Endothelial cell of umbilical vein (primary cell): ENCODE data around the gene HSPB1. TPM values are rescaled to one million over a fixed set of nuclear protein-coding genes. Genes with fewer than 3 reads are reported as not detected.

Experiments used
- BruUV-seq: library from RNA; stranded (reverse); fragments of 400-500 nt; replicated peaks from 2 replicates; lab custom pipeline; 2021; lab: Mats Ljungman, UMichigan
- CTCF ChIA-PET: fragments of 300-600, 350-600 bp; sonication (Branson Sonifier 250); formaldehyde crosslinking; loops from one replicate; lab custom pipeline; 2021; ENCODE audit warnings: antibody characterized with exemption, inconsistent platforms; lab: Charles Lee
- POLR2A ChIA-PET: fragments of 300-600, 350-600 bp; sonication (Branson Sonifier 250); formaldehyde crosslinking; loops from one replicate; lab custom pipeline; 2021; ENCODE audit warnings: antibody characterized with exemption, inconsistent platforms; lab: Charles Lee
- DNase-seq: peaks from one replicate; pipeline ENCODE4 v3.0.0-alpha.2; 2011; ENCODE audit warnings: low read depth, low spot score
- FAIRE-seq: peaks from 2 replicates; lab custom pipeline; 2011; peaks lifted over from hg19 to GRCh38; lab: Jason Lieb, UNC
- H2AFZ ChIP-seq: 2 replicates; pipeline ENCODE4 v1.6.0; 2012; ENCODE audit warnings: low read depth, low read length, control low read depth, inconsistent platforms
- H3K27ac ChIP-seq: 2 replicates; pipeline ENCODE4 v1.5.1; 2011; ENCODE audit warnings: low read depth, mild to moderate bottlenecking, control low read depth, low read length, moderate library complexity; ENCODE audit not compliant: insufficient read depth
- H3K27me3 ChIP-seq, 2 experiments: 2 replicates each; pipeline versions ENCODE4 v1.6.0 to v1.6.1; 2011; ENCODE audit warnings: low read length in 2 of 2, mixed read lengths in 1 of 2; ENCODE audit not compliant: control insufficient read depth in 2 of 2, insufficient read depth in 2 of 2
- H3K36me3 ChIP-seq, 2 experiments: 2 replicates in 1 of 2; 3 replicates in 1 of 2; pipeline ENCODE4 v1.5.1; 2011; ENCODE audit warnings: low read length in 2 of 2, mild to moderate bottlenecking in 1 of 2, moderate library complexity in 1 of 2; ENCODE audit not compliant: control insufficient read depth in 2 of 2, insufficient read depth in 2 of 2; ENCODE audit errors: extremely low read depth in 1 of 2
- H3K4me1 ChIP-seq: 3 replicates; pipeline ENCODE4 v1.5.1; 2011; ENCODE audit warnings: mild to moderate bottlenecking, low read length; ENCODE audit not compliant: control insufficient read depth, insufficient read depth; ENCODE audit errors: extremely low read depth
- H3K4me2 ChIP-seq: 2 replicates; pipeline ENCODE4 v1.6.1; 2011; ENCODE audit warnings: low read length, control low read depth, mixed read lengths; ENCODE audit not compliant: insufficient read depth
- H3K4me3 ChIP-seq, 3 experiments: fragments of 200-600 bp in 1 of 3; sonication (generic), shearing (Covaris generic) in 1 of 3; replicated peaks in 1 of 3; 2 replicates each; pipeline ENCODE4 v1.5.1; 2011 to 2016; ENCODE audit warnings: control low read depth in 3 of 3, low read length in 3 of 3, mild to moderate bottlenecking in 2 of 3, inconsistent platforms in 1 of 3, low read depth in 1 of 3, moderate library complexity in 1 of 3; ENCODE audit not compliant: insufficient read depth in 1 of 3
- H3K79me2 ChIP-seq: 2 replicates; pipeline ENCODE4 v1.6.0; 2012; ENCODE audit warnings: low read length, inconsistent platforms; ENCODE audit not compliant: control insufficient read depth, insufficient read depth
- H3K9ac ChIP-seq: replicated peaks from 2 replicates; pipeline ENCODE3; 2011; ENCODE audit warnings: low read length, control low read depth; ENCODE audit not compliant: insufficient read depth; ENCODE audit errors: extremely low read depth
- H3K9me1 ChIP-seq: replicated peaks from 3 replicates; pipeline ENCODE4 v1.6.0; 2011; ENCODE audit warnings: mild to moderate bottlenecking, low read length; ENCODE audit not compliant: control insufficient read depth, insufficient read depth; ENCODE audit errors: extremely low read depth
- H3K9me3 ChIP-seq: replicated peaks from 2 replicates; pipeline ENCODE4 v1.5.1; 2012; ENCODE audit warnings: low read length, inconsistent platforms; ENCODE audit not compliant: control insufficient read depth, insufficient read depth
- H4K20me1 ChIP-seq: replicated peaks from 2 replicates; pipeline ENCODE3; 2011; ENCODE audit warnings: mild to moderate bottlenecking, low read length; ENCODE audit not compliant: control insufficient read depth, insufficient read depth; ENCODE audit errors: extremely low read depth
- EZH2 ChIP-seq: IDR thresholded peaks from 2 replicates; pipeline ENCODE4 v1.6.1; 2012; ENCODE audit warnings: borderline replicate concordance, low read depth, mild to moderate bottlenecking, moderate library complexity, low read length, inconsistent platforms; ENCODE audit not compliant: severe bottlenecking
- FOS ChIP-seq: IDR thresholded peaks from 2 replicates; pipeline ENCODE4 v1.6.1; 2011; ENCODE audit warnings: mild to moderate bottlenecking, low read length, moderate library complexity, borderline replicate concordance; ENCODE audit not compliant: insufficient read depth
- JUN ChIP-seq: IDR thresholded peaks from 2 replicates; pipeline ENCODE4 v1.6.1; 2011; ENCODE audit warnings: borderline replicate concordance, low read depth; ENCODE audit not compliant: insufficient read length, insufficient read depth
- MYC ChIP-seq: IDR thresholded peaks from one replicate; pipeline ENCODE4 v1.6.1; 2011; ENCODE audit warnings: mild to moderate bottlenecking, low read depth, low read length
- POLR2A ChIP-seq: IDR thresholded peaks from 2 replicates; pipeline ENCODE4 v1.6.1; 2012; ENCODE audit warnings: low read depth, mild to moderate bottlenecking, control low read depth, low read length
- POLR2AphosphoS5 ChIP-seq: IDR thresholded peaks from 2 replicates; pipeline ENCODE4 v1.6.1; 2012; ENCODE audit warnings: low read depth, mild to moderate bottlenecking, control low read depth, low read length, moderate library complexity; ENCODE audit not compliant: insufficient read depth
- dilution Hi-C: fragments of 300-500 bp; cut with MboI; formaldehyde crosslinking; loops from one replicate; pipeline ENCODE4 v1.15.0; 2019; ENCODE audit warnings: low sequenced_read_pairs; ENCODE audit not compliant: extremely low pct_ligation_motif_present
- intact Hi-C: fragments of 100-400 bp; cut with micrococcal nuclease; formaldehyde crosslinking; loops from one replicate; pipeline ENCODE4 v1.10.0; 2022
- polyA plus RNA-seq, 4 experiments: library from polyadenylated mRNA; depleted of rRNA in 3 of 4; stranded (reverse) in 3 of 4; unstranded in 1 of 4; fragments of >200 nt; gene quantifications; 2 replicates each; pipeline versions ENCODE4 v1.2.1 to v1.2.3, GENCODE V29; 2011 to 2012; ENCODE audit warnings: missing spikeins in 1 of 4
- total RNA-seq: library from RNA; stranded (reverse); gene quantifications from 2 replicates; pipeline ENCODE4 v1.2.3, GENCODE V29; 2021
- TF ChIP-seq, protein P1 (sequence below), 2 donors: IDR thresholded peaks; 1 replicate in 1 of 2; 2 replicates in 1 of 2; pipeline ENCODE4 v1.5.1; 2011; ENCODE audit warnings: low read length in 2 of 2, mild to moderate bottlenecking in 2 of 2, moderate library complexity in 2 of 2, control low read depth in 1 of 2, inconsistent platforms in 1 of 2, low read depth in 1 of 2; ENCODE audit not compliant: insufficient read depth in 1 of 2; ENCODE audit errors: extremely low read depth in 1 of 2

HSPB1 gene
- total and polyA plus RNA-seq, 2 donors (not counting 3 experiments of a cell fraction or from before 2014, with no cell fraction given) = 1,748 to 3,130 TPM

- CTCF ChIA-PET = interaction anchor here (6.3 kb wide), 1 partner anchor 10 kb away, joined by 55 read pairs; no protein-coding TSS in a partner anchor
- dilution Hi-C loops = no loop called here
- Histone ChIP-seq H3K79me2 (no peaks in the 10 kb centered on the region), H3K4me2 (no peak overlapping the region), H3K36me3 (no peaks in the 10 kb centered on the region), H3K9me1 (no peaks in the 10 kb centered on the region), H3K4me3 (no peak overlapping the region), H3K27me3 (peaks cover 29 to 46% of the 10 kb centered on the region in 2 experiments), H3K9me3 (no peaks in the 10 kb centered on the region), H3K4me1 (peaks cover under 1% of the 10 kb centered on the region), H3K9ac (no peak overlapping the region), H4K20me1 (no peaks in the 10 kb centered on the region), H2AFZ (no peak overlapping the region), H3K27ac (no peak overlapping the region)
- no peak for FAIRE-seq
- BruUV-seq = no TSS peak
- intact Hi-C loops = no loop called here
- DNase-seq = no peak
- TF ChIP-seq MYC = no peak
- no peak for TF ChIP-seq POLR2AphosphoS5
- TF ChIP-seq, protein P1, sequence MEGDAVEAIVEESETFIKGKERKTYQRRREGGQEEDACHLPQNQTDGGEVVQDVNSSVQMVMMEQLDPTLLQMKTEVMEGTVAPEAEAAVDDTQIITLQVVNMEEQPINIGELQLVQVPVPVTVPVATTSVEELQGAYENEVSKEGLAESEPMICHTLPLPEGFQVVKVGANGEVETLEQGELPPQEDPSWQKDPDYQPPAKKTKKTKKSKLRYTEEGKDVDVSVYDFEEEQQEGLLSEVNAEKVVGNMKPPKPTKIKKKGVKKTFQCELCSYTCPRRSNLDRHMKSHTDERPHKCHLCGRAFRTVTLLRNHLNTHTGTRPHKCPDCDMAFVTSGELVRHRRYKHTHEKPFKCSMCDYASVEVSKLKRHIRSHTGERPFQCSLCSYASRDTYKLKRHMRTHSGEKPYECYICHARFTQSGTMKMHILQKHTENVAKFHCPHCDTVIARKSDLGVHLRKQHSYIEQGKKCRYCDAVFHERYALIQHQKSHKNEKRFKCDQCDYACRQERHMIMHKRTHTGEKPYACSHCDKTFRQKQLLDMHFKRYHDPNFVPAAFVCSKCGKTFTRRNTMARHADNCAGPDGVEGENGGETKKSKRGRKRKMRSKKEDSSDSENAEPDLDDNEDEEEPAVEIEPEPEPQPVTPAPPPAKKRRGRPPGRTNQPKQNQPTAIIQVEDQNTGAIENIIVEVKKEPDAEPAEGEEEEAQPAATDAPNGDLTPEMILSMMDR (IDR thresholded peaks at IDR 0.05; ENCODE audit: extremely low read depth in 1 of 2, insufficient read depth in 1 of 2, low read depth in 1 of 2, low read length in 2 of 2) = no peak
- TF ChIP-seq FOS = no peak
- TF ChIP-seq EZH2 = no peak
- TF ChIP-seq POLR2A = no peak
- TF ChIP-seq JUN = no peak
- POLR2A ChIA-PET = no interaction called here
These were observed 30.3 kb upstream of the HSPB1 start for GRCh38 chr7:76272142-76272541.
